ENCODE results near the gene TIGD7.
"Not testable (repeated sequence)": the region's sequence is repeated elsewhere in the genome, so short reads cannot be mapped to it uniquely, and the experiment has no call there.

The TIGD7 gene

DNA sequence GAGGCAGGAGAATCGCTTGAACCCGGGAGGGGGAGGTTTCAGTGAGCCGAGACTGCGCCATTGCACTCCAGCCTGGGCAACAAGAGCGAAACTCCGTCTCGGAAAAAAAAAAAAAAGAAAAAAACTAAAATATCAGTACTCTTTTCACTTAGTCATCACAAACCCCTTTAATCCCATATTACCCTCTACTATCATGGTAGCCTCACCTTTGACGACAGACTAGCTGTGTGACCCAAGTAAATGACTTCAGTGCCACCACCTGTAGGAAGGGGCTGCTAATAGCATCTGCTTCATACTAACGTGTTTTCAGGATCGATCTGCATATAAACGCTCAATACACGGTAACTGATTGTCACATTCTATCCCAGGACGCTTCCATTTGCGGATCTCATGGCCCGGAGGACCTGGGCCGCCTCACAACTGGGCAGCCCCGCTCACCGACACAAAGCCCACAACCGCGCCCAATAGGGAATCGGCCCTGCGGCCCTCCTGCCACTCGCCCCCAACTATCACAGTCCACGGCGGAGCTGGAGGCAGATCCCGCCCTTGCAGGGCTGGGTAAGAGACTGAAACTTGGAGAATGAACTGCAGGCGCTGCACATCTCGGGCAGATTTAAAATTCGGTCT, 23.0 kb downstream of the TIGD7 start:
- DNase-seq, result no peak

DNA sequence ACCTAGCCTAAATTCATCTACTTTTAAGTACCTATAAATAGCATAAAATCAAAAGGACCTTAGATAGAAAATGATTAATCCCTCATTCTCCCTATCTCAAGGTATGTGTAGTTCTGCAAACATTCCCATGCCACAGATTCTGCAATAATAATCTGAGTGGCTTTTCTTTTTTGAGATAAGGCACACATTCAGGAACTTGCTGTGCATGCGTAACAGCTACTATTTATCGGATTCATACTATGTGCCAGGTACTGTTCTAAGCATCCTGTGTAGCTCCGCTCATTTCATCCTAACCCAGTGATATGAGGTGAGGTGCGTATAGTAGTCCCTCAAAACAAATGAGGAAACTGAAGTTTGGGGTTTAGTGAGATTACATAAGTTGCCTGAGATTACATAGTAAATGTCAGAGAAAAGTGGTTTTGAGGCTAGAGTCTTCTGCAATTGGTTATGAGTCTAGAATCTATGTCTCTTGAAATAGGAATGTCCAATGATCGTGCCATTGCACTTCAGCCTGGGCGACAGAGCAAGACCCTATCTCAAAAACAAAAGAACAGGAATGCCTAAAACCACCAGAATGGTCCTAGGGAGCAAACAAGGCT, 23.9 kb downstream of the TIGD7 start:
- no peak for DNase-seq

DNA sequence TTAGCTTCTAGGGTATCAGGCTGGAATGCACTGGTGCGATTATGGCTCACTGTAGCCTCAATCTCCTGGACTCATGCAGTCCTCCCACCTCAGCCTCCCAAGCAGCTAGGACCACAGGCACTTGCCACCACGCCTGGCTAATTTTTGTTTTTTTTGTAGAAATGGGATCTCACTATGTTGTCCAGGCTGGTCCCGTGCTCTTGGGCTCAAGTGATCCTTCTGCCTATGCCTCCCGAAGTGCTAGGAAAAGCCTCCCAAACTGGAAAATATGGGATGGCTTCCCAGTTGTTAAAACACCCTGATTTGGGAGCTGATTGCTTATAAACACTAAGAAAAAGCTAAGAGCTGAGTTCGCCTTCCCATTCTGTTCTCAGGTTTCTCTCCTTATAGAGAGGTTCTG, 28.6 kb downstream of the TIGD7 start:
- no peak for DNase-seq

DNA sequence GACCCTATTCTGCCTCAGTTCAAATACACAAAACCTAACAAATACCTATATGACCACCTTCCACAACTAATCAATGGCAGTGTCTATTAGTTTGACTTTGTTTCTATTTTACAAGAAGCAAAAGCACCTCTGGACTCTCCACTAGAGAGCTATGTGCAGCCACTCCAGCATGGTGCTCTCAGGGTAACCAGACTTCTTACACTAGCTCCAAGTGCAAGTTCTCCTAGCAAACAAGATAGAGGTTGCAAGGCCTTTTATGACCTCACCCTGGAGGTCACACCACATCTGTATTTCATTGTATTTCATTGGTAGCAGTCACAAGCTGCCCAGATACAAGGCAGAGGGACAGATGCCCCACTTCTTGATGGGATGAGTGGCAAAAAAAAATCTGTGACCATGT, 30.3 kb downstream of the TIGD7 start:
- DNase-seq, result no peak

DNA sequence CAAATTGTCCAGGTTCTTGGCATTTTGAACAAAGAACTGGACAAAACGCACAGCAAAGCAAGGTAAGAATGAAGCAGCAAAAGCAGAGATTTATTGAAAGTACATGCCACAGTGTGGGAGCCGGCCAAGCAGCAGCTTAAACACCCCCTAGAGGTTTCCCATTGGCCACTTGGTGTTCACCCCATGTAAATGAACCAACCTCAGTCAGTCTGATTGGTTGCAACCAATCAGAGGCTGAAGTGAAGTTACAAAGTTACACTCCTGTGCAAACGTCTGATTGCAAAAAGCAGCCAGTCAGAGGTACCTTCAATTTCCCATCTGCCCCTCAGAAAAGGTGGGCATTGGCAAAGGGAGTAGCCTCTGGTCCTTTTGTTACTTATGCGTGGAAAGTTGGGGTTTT, 30.7 kb downstream of the TIGD7 start:
- DNase-seq, result no peak

DNA sequence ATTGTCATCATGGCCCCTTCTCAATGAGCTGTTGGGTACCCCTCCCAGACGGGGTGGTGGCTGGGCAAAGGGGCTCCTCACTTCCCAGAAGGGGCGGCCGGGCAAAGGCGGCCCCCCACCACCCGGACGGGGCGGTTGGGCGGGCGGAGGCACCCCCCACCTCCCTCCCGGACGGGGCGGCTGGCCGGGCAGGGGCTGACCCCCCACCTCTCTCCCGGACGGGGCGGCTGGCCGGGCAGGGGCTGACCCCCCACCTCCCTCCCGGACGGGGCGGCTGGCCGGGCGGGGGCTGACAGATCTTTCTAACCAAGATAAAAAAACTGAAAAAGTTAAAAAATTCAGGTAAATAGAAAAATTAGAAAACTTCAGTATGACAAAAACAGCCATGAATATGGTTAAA, 33.9 kb downstream of the TIGD7 start:
- not testable (repeated sequence) for DNase-seq

DNA sequence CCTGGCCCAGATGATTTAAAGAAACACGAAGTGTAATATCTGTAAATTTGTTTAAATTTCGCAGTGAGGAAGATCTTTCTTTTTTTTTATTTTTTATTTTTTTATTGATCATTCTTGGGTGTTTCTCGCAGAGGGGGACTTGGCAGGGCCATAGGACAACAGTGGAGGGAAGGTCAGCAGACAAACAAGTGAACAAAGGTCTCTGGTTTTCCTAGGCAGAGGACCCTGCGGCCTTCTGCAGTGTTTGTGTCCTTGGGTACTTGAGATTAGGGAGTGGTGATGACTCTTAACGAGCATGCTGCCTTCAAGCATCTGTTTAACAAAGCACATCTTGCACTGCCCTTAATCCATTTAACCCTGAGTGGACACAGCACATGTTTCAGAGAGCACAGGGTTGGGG, 34.5 kb downstream of the TIGD7 start:
- DNase-seq, result not testable (repeated sequence)

DNA sequence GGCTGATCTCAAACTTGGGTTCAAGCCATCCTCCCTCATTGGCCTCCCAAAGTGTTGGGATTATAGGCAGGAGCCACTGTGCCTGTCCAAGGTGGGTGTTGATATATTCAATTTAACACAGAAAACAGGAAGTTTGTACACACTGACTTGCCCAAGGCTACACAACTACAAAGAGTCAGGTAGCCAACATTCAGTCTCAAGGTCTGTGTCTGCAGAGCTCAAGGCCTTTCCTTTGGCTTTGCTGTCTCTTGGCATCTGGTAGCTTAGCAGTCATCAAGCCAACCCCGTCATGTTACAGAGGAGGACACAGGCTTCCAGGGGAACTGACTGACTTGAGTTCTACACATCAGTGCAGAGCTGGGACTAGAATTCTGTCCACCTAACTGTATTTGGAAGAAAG, 36.9 kb downstream of the TIGD7 start:
- no peak for DNase-seq

DNA sequence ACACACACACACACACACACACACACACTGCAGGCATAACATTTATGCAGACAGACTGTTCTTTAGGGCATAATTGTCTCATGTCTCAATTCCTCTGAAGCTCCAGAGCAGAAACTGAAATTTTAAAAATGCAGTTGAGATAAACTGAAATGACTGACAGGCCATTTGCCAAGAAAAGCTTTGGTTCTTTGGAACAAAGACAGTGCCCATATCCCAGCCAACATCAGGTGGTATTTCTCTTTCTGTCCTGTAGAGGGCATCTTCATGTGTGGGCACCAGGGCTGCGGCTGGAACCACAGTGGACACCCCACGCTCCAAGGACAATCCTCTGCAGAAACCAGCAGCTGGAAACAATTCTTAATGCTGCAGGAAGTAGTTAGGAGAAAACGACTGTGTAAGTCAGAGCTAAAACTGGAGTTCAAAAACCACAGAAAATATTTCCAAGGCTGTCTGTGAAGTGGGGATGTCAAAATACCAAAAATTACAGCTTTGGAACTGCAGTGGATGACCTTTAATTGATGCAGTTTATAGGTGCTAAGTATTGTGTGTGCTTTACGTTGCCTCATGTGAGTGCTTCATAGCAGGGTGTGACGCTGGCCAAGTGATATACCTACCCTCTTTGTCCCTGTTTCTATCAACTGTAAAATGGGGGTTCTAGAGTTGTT, 38.2 kb downstream of the TIGD7 start:
- DNase-seq, result no peak

DNA sequence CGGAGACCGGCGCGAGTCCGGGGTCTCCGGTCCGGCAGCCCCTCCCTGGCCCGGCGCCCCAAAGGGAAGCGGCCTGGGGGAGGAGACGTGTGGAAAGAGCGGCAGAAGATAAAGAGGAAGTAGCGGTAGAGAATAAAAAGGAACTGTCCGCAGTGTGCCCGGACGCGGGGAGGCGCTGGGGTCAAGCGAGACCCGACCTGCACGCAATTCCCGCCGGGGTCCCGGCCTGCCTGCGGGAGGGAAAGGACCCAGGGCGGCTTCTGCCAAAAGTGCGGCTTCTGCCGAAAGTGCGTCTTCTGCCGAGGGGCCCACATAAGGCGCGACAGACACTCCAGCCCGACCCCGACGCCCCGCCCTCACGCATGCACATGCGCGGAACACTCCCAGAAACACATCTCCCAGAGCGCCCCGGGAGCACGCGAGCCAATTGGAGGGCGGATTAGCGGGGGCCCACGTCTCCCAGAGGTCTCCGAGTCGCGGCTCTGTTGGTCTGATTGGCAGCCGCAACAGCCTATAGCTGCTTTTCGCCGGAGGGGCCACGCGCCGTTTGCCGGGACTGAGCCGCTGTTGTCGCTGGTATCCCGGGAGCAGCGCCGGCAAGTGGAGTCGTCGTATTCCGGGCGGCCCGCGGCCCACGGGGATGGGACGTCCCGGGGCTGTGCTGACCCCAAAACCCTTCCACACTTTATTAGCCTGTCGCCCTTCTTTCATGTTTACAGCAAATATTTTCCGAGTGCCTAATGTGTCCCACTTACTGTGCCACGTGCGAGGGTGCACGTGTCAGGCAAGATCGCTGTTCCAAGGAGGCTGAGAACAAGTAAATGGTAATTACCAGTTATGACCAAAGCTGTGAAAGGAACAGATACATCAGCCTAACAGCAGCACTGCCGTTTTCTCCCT, 40.8 kb downstream of the TIGD7 start:
- peak; percentile 96 for DNase-seq

DNA sequence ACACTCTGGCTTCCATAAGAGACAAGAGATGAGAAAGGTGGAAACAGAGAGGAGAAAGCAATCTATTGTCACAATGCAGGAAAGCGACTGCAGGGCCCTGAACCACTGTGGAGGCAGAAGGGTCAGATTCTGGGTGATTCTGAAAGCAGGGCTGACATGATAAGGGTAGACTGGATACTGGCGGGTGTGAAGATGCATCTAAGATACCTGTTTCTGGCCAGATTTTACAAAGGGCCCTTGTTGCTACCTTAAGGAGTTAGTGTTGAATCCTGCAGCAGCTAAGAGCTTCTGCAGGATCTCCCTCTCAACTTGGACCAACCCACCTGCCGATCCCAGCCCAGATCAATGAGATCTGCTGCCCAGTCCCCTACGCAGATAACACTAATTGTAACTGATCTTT, 42.7 kb downstream of the TIGD7 start:
- DNase-seq, result no peak

DNA sequence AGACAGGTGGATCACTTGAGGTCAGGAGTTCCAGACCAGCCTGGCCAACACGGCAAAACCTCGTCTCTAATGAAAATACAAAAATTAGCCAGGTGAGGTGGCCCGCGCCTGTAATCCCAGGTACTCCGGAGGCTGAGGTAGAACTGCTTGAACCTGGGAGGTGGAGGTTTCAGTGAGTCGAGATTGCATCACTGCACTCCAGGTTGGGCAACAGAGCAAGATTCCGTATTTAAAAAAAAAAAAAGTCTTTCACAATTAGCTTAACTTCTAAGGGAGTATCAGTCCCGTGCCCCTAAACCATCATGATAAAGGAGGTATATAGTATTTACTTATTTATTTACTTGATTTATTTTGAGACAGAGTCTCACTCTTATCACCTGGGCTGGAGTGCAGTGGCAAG, 45.4 kb downstream of the TIGD7 start:
- DNase-seq, result no peak

DNA sequence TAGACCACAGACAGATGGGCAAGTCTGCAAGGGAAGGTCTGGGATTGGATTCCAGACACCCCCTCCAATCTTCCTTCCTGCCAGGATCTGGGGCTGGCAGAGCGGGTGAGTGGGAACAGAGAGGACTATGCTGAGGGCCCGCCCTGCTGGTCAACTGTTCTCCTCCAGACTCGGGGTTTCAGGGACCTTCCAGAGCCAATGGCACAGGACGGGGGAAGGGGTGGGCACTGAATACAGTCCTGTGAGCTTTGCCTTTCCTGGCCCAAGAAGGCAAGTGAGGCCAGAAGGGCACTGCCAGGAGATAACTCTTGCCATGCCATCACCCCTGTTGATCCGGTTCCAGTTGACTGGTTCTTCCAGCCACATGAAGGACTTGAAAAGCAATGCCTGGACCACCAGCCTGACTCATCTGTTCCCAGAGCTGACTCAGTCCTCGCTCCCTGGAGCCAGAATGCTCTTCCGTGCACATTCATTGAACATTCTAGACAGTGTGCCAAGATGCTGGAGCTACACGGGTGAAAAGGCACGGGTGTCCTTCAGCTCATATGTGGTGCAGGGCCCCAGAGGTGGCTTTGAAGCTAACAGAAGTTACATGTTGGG, 48.3 kb downstream of the TIGD7 start:
- DNase-seq, result no peak

DNA sequence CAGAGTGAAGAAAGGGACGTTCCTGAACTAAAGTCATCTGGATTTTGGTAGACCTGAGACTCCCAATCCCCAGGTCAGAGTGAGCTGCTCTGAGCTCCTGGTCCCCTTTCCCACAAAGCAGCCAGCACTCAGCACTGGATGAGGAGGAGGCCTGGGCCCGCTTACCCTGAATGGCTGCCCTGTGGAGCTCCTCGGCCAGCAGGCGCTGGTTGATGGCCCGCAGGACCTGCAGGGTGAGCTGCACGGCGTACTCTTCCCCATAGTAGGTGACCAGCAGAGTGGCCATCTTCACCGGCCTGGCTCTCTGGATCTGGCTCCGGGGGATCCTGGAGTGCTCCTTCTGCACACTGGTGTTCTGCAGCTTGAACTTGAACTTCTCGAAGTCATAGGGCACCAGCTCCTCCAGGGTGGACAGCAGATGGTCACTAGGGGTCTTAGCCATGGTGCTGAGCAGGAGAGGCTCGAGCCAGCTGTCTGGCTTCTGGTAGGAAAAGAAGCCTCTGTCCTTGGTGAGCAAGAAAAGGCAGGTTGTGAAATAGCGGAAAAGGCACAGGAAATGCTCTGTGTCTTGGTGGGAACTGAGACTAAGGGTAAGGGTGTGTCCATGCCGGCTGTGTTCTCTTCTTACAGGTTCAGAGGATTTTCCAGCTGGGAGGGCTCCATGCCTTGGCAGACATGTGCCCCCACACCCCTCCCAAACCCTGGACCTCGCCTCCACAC, 48.9 kb downstream of the TIGD7 start, which contains the start of gene MEFV:
TSS of gene MEFV (minus strand) at position 488 of the 720 bp plus-strand sequence. CDS start at position 442, 46 bp downstream.
- DNase-seq, result no peak

DNA sequence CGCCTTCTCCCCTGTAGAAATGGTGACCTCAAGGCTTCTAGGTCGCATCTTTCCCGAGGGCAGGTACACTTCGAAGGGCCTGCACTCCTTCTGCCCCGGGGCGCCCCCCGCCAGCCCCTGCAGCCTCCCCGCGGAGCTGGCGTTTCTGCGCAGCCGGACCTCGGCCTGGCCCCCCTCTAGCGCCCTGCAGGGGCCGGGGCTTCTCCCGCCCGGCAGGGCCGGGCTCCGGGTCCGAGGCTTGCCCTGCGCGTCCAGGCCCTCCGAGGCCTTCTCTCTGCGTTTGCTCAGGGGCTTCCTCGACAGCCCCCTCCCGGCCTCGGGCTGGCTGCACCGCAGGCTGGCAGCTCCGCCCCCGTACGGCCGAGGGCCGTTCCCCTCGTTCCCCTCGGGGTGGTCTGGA, 50.9 kb downstream of the TIGD7 start:
- DNase-seq, result no peak

DNA sequence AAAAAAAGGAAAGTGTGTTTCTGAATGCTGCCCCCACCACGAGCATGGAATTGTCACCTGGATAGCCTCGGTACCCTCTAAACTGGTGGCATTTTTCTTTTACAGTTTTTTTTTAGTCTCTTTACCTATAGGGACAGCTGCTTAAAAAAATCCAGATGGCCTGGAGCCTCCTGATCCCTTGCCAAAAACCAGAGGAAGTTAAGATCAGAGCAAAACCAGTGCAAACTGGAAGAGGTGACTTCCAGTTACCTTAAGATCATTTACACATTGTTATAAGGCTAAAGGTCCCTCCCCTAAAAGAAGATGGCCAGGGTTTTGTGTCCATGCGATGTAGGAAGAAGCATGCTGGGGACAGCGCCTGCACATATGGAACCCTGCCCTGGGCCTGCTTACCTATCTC, 52.3 kb downstream of the TIGD7 start:
- no peak for DNase-seq

DNA sequence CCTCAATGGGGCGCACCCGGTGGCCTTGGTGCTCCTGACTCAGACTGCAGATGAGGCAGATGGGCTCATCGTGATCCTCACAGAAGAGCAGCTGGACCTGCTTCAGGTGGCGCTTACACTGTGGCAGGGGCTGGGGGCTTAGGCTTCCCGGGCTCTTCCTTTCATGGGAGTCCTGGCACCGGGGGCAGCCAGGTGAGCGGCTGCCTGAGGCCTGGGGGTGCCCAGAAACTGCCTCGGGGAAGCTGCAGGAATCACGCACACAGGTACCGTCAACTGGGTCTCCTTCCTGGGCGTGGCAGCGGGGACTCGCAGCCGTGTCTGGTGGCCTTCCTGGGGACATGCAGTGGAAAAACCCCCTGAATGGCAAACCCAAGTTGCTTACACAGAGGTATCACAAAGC, 55.8 kb downstream of the TIGD7 start:
- DNase-seq, result no peak

DNA sequence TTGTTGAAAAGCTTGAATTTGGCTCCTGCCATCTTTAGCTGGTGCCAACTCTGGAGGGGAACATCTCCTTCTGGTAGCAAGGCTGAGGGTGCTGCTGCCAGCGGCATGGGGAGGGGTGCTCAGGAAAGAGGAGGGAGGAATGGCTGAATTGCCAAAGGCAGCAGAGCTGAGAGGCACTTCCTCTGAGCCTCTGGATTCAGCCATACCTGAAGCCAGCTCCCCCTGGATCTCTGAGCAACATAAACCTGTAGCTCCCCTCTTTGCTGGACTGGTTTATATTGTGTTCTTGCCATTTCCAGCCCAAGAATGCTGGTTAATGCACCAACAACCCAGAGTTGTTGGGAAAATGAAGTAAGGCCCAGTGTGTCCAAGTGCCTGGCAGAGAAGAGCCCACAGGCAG, 56.2 kb downstream of the TIGD7 start:
- no peak for DNase-seq
